Activated CD8-positive, alpha-beta memory T cell treated with anti-CD3 and anti-CD28 coated beads for 36 hours (primary cell): ENCODE measurements around the gene TFRC. TPM values are rescaled to one million over a fixed set of nuclear protein-coding genes. Genes with fewer than 3 reads are reported as not detected.
"Not testable (repeated sequence)": the region's sequence is repeated elsewhere in the genome, so short reads cannot be mapped to it uniquely, and the experiment has no call there.

Experiments used
- CTCF ChIA-PET: fragments of 350-600 bp; sonication (Branson Sonifier 250); formaldehyde crosslinking; loops from one replicate; lab custom pipeline; 2021; ENCODE audit warnings: antibody characterized with exemption; lab: Charles Lee
- POLR2A ChIA-PET: fragments of 350-600 bp; sonication (Branson Sonifier 250); formaldehyde crosslinking; loops from one replicate; lab custom pipeline; 2021; ENCODE audit warnings: antibody characterized with exemption; lab: Charles Lee
- total RNA-seq, 2 experiments: library from RNA; stranded (reverse); gene quantifications; one replicate each; pipeline ENCODE4 v1.2.3, GENCODE V29; 2021

The TFRC gene
- total RNA-seq, 2 experiments from 2014 or later: 775 to 779 TPM

GRCh38 chr3:196093317-196094111 lies 11.6 kb upstream of the TFRC start:
- ChIA-PET POLR2A (no interaction called here), CTCF (interaction anchor here (0.6 to 2.2 kb wide), 4 partner anchors 20 to 179 kb away, joined by 3 to 12 read pairs (median 4); no protein-coding TSS in a partner anchor)

- ChIA-PET CTCF (no interaction called here), POLR2A (no interaction called here)
These were observed 6.0 kb upstream of the TFRC start for GRCh38 chr3:196087906-196088305.

GRCh38 chr3:196082619-196082971 lies 705 bp upstream of the TFRC start:
- POLR2A ChIA-PET: no interaction called here

GRCh38 chr3:196081002-196081833 lies 672 bp downstream of the TFRC start:
- ChIA-PET CTCF (interaction anchor here (2.3 kb wide), 1 partner anchor 115 kb away, joined by 10 read pairs; no protein-coding TSS in a partner anchor), POLR2A (interaction anchor here (0.9 to 1.1 kb wide), 2 partner anchors 99 to 101 kb away, joined by 4 to 7 read pairs; no protein-coding TSS in a partner anchor)

More at GRCh38 chr3:196082619-196082971, 705 bp upstream of the TFRC start:
- CTCF ChIA-PET: interaction anchor here (0.6 to 1.0 kb wide), 4 partner anchors 28 to 427 kb away, joined by 3 to 4 read pairs (median 4); no protein-coding TSS in a partner anchor

GRCh38 chr3:196080101-196080846 lies 1.6 kb downstream of the TFRC start:
- ChIA-PET POLR2A (interaction anchor here (0.8 to 1.2 kb wide), 4 partner anchors 24 to 103 kb away, joined by 3 to 5 read pairs (median 4); no protein-coding TSS in a partner anchor), CTCF (interaction anchor here (1.5 to 2.4 kb wide), 3 partner anchors 20 to 116 kb away, joined by 3 to 10 read pairs (median 9); no protein-coding TSS in a partner anchor)

- POLR2A ChIA-PET: interaction anchor here (0.8 to 1.2 kb wide), 3 partner anchors 23 to 104 kb away, joined by 3 to 5 read pairs (median 4); no protein-coding TSS in a partner anchor
- CTCF ChIA-PET: interaction anchor here (1.4 to 2.4 kb wide), 4 partner anchors 19 to 117 kb away, joined by 3 to 10 read pairs (median 6); no protein-coding TSS in a partner anchor
These were observed 2.2 kb downstream of the TFRC start for GRCh38 chr3:196079682-196080081.

- POLR2A ChIA-PET: interaction anchor here (0.7 kb wide), 1 partner anchor 101 kb away, joined by 4 read pairs; no protein-coding TSS in a partner anchor
- CTCF ChIA-PET: interaction anchor here (0.7 to 3.9 kb wide), 3 partner anchors 37 to 162 kb away, joined by 3 to 11 read pairs (median 4); no protein-coding TSS in a partner anchor
These were observed 6.9 kb downstream of the TFRC start for GRCh38 chr3:196075013-196075412.

GRCh38 chr3:196073255-196073753 lies 8.6 kb downstream of the TFRC start:
- ChIA-PET CTCF (interaction anchor here (0.7 to 5.7 kb wide), 15 partner anchors 9 to 222 kb away, joined by 3 to 42 read pairs (median 4); no protein-coding TSS in a partner anchor), POLR2A (interaction anchor here (1.2 to 1.3 kb wide), 2 partner anchors 106 to 119 kb away, joined by 3 to 5 read pairs; no protein-coding TSS in a partner anchor)

- ChIA-PET POLR2A (interaction anchor here (1.2 kb wide), 1 partner anchor 120 kb away, joined by 3 read pairs; no protein-coding TSS in a partner anchor), CTCF (interaction anchor here (0.7 to 5.7 kb wide), 8 partner anchors 44 to 137 kb away, joined by 3 to 42 read pairs (median 4); no protein-coding TSS in a partner anchor)
These were observed 9.6 kb downstream of the TFRC start for GRCh38 chr3:196072313-196072712.

- POLR2A ChIA-PET: not testable (repeated sequence)
These were observed 13.1 kb downstream of the TFRC start for GRCh38 chr3:196068812-196069211.

GRCh38 chr3:196067439-196067838 lies 14.5 kb downstream of the TFRC start:
- ChIA-PET CTCF (no interaction called here), POLR2A (interaction anchor here (0.7 kb wide), 1 partner anchor 171 kb away, joined by 3 read pairs; no protein-coding TSS in a partner anchor)

More at GRCh38 chr3:196068812-196069211, 13.1 kb downstream of the TFRC start:
- CTCF ChIA-PET: interaction anchor here (5.7 kb wide), 1 partner anchor 128 kb away, joined by 42 read pairs; no protein-coding TSS in a partner anchor

- CTCF ChIA-PET: interaction anchor here (0.9 kb wide), 1 partner anchor 9 kb away, joined by 6 read pairs; no protein-coding TSS in a partner anchor
- POLR2A ChIA-PET: no interaction called here
These were observed 17.9 kb downstream of the TFRC start for GRCh38 chr3:196063971-196064370.

GRCh38 chr3:196063456-196063855 lies 18.4 kb downstream of the TFRC start:
- ChIA-PET CTCF (no interaction called here), POLR2A (no interaction called here)

- ChIA-PET CTCF (no interaction called here), POLR2A (no interaction called here)
These were observed 18.8 kb downstream of the TFRC start for GRCh38 chr3:196063049-196063448.

- ChIA-PET POLR2A (no interaction called here), CTCF (interaction anchor here (1.0 kb wide), 3 partner anchors 13 to 136 kb away, joined by 3 to 5 read pairs (median 3); no protein-coding TSS in a partner anchor)
These were observed 21.1 kb downstream of the TFRC start for GRCh38 chr3:196060834-196061233.

GRCh38 chr3:196057760-196058331 lies 24.0 kb downstream of the TFRC start:
- POLR2A ChIA-PET: interaction anchor here (1.1 kb wide), 1 partner anchor 11 kb away, joined by 3 read pairs; no protein-coding TSS in a partner anchor
- CTCF ChIA-PET: no interaction called here

GRCh38 chr3:196056371-196056770 lies 25.5 kb downstream of the TFRC start:
- POLR2A ChIA-PET: interaction anchor here (0.6 to 1.0 kb wide), 3 partner anchors 24 to 428 kb away, joined by 3 read pairs; no protein-coding TSS in a partner anchor
- CTCF ChIA-PET: not testable (repeated sequence)
